ENCODE results near the gene RARG.

RARG gene

GRCh38 chr12:53222806-53223261 is 9.2 kb downstream of the RARG start:
- H2AFZ ChIP-seq: no peak overlapping the region
- no peaks in the 10 kb centered on the region for H3K27me3 ChIP-seq (ENCODE audit: control insufficient read depth, insufficient read depth, low read length)
- H3K27ac ChIP-seq: no peak overlapping the region
- H3K4me3 ChIP-seq (ENCODE audit: low read depth, low read length): no peak overlapping the region
- H3K9me3 ChIP-seq (ENCODE audit: control insufficient read depth, low read length): no peaks in the 10 kb centered on the region
- H3K36me3 ChIP-seq (ENCODE audit: control insufficient read depth, insufficient read depth, low read length): no peaks in the 10 kb centered on the region
- no peaks in the 10 kb centered on the region for H3K79me2 ChIP-seq
- no peak overlapping the region for H3K9ac ChIP-seq
- H3K4me1 ChIP-seq: peaks cover 12% of the 10 kb centered on the region
- TF ChIP-seq CTCF (IDR thresholded peaks at IDR 0.05): no peak
- no peak overlapping the region for H3K4me2 ChIP-seq (ENCODE audit: low read length)

- H3K4me2 ChIP-seq (ENCODE audit: low read length): peak overlapping the region; percentile 45
- no peak overlapping the region for H3K27ac ChIP-seq
- H3K4me1 ChIP-seq: peaks cover 12% of the 10 kb centered on the region
- H2AFZ ChIP-seq: peak overlapping the region; percentile 90
- no peaks in the 10 kb centered on the region for H3K27me3 ChIP-seq (ENCODE audit: control insufficient read depth, insufficient read depth, low read length)
- no peaks in the 10 kb centered on the region for H3K36me3 ChIP-seq (ENCODE audit: control insufficient read depth, insufficient read depth, low read length)
- no peak overlapping the region for H3K9ac ChIP-seq
- peak overlapping the region; percentile 9 for H3K4me3 ChIP-seq (ENCODE audit: low read depth, low read length)
- TF ChIP-seq CTCF (IDR thresholded peaks at IDR 0.05): no peak
- no peaks in the 10 kb centered on the region for H3K79me2 ChIP-seq
- no peaks in the 10 kb centered on the region for H3K9me3 ChIP-seq (ENCODE audit: control insufficient read depth, low read length)
Measured at GRCh38 chr12:53222170-53222721, 9.8 kb downstream of the RARG start.

DNA sequence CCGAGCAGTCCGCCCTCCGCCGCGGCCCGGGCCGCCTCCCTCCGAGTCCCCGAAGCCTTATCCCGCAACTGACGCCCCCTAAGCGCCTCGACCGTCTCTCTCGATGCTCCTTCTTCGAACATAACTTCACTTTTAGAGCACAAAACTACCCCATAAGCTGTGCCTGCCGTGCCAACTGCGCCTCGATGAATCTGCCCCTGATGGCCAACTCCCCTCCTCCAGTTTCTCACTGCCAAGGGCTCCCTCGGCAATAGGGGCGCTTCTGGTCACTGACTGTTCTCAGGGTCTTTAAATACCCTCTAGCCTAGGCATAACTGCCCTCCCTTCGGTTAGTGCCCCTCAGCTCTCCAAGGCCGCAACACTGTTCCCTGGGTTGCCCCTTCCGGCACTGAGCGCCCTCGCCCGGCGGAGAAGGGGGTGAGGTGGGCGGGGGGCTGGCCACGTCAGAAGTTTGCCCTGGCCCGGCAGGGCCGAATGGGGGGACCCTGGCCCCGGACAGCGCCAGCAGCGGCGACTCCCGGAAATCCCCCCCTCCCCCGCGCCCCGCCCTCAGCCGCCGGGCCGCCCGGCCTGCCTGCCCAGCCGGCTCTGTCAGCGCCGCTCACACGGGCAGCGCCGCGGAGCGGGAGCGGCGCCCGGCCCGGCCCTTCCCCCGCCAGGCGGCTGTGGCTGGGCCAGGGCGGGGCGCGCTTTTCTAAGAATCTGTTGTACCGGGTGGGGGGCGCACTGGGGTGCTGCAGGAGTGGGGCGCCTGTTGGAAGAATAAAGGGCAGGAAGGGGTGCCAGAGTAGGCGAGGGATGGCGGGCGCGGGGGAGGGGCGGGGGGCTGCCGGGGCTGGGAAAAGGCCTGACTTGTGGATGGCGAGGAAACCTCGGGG is 10.6 kb downstream of the RARG start:
- Histone ChIP-seq H3K9me3 (ENCODE audit: control insufficient read depth, low read length) (no peaks in the 10 kb centered on the region), H3K36me3 (ENCODE audit: control insufficient read depth, insufficient read depth, low read length) (no peaks in the 10 kb centered on the region), H3K27me3 (ENCODE audit: control insufficient read depth, insufficient read depth, low read length) (no peaks in the 10 kb centered on the region), H3K4me3 (ENCODE audit: low read depth, low read length) (peak overlapping the region; percentile 79), H3K27ac (peak overlapping the region; percentile 99), H3K9ac (peak overlapping the region; percentile 88), H3K4me2 (ENCODE audit: low read length) (peak overlapping the region; percentile 100), H2AFZ (peak overlapping the region; percentile 90), H3K4me1 (peaks cover 12% of the 10 kb centered on the region), H3K79me2 (no peaks in the 10 kb centered on the region)
- TF ChIP-seq CTCF (IDR thresholded peaks at IDR 0.05): peak; percentile 39

DNA sequence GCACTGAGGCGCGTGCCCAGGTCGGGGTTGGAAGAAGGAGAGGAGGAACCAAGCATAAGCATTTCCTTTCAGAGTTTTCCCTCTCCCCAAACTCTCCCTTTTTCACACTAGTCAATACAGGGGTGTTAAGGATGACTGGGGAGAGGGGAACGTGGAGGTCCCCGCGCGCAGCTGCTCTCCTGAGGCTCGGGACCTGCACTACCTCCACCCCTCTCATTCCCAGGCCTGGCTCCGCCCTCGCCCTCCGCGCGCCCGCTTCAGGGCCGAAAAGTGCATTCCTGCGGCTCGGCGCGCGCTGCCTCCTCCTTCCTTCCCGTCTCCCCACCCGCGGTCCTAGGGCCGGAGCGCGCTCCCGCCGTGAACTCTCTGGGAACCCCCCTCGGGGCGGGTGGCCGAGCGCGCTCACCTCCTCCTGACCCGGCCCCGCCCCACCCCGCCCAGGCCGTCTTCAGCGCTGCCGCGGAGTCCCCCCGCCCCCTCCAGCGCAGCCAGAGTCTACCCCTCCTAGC is 11.3 kb downstream of the RARG start:
- TF ChIP-seq CTCF (IDR thresholded peaks at IDR 0.05): no peak

More for the DNA sequence above, 11.3 kb downstream of the RARG start:
- Histone ChIP-seq H3K36me3 (ENCODE audit: control insufficient read depth, insufficient read depth, low read length) (no peaks in the 10 kb centered on the region), H3K27ac (peak overlapping the region; percentile 99), H3K9ac (no peak overlapping the region), H2AFZ (peak overlapping the region; percentile 90), H3K4me2 (ENCODE audit: low read length) (peak overlapping the region; percentile 100), H3K9me3 (ENCODE audit: control insufficient read depth, low read length) (no peaks in the 10 kb centered on the region), H3K79me2 (no peaks in the 10 kb centered on the region), H3K4me1 (peaks cover 12% of the 10 kb centered on the region), H3K4me3 (ENCODE audit: low read depth, low read length) (peak overlapping the region; percentile 79), H3K27me3 (ENCODE audit: control insufficient read depth, insufficient read depth, low read length) (no peaks in the 10 kb centered on the region)

All from parathyroid adenoma (tissue), 2 donors.